ENCODE data around the gene TNNT3. TPM values are rescaled to one million over a fixed set of nuclear protein-coding genes. Genes with fewer than 3 reads are reported as not detected.

Gene TNNT3
- total and polyA plus RNA-seq, 10 donors, result 0.64 to 4.9 (median 2.0) TPM; not detected in 1

DNA sequence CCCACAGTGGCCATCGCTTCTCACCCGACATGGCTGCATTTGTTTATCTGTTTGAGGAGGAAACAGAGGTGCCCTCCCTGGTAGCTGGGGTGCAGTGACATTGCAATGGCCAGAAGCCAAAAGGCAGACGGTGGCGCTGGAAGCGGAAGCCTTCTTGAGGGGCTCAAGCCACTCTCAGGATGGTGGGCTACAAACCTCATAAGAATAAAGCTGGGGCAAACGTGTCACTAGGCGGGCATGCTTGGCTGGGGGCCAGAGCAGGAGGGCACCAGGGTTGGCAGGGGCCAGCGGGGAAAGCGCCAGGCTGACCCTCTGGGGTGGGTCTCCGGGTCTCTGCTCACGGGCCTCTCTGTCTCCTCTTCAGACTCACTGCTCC lies 12.6 kb downstream of the TNNT3 start:
- H3K27me3 ChIP-seq (replicated peaks in 1 of 7), result peaks cover 0 to 17% (median 0%) of the 10 kb centered on the region in 7 donors
- H3K9me3 ChIP-seq, result no peaks in the 10 kb centered on the region
- H3K27ac ChIP-seq, result no peak overlapping the region
- intact Hi-C loops (cut with DNase I; ENCODE audit: low total_unique reads), result no loop called here
- H3K4me1 ChIP-seq, result peaks cover 0 to 3% (median 0%) of the 10 kb centered on the region in 6 donors
- DNase-seq, result peak; percentile 53
- H3K4me3 ChIP-seq, result no peak overlapping the region
- TF ChIP-seq POLR2AphosphoS5 (IDR thresholded peaks at IDR 0.05), result no peak
- no peak for TF ChIP-seq POLR2A (IDR thresholded peaks at IDR 0.05)
- TF ChIP-seq, protein P1, sequence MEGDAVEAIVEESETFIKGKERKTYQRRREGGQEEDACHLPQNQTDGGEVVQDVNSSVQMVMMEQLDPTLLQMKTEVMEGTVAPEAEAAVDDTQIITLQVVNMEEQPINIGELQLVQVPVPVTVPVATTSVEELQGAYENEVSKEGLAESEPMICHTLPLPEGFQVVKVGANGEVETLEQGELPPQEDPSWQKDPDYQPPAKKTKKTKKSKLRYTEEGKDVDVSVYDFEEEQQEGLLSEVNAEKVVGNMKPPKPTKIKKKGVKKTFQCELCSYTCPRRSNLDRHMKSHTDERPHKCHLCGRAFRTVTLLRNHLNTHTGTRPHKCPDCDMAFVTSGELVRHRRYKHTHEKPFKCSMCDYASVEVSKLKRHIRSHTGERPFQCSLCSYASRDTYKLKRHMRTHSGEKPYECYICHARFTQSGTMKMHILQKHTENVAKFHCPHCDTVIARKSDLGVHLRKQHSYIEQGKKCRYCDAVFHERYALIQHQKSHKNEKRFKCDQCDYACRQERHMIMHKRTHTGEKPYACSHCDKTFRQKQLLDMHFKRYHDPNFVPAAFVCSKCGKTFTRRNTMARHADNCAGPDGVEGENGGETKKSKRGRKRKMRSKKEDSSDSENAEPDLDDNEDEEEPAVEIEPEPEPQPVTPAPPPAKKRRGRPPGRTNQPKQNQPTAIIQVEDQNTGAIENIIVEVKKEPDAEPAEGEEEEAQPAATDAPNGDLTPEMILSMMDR (IDR thresholded peaks at IDR 0.05 in 8 of 11, conservative IDR thresholded peaks at IDR 0.05 in 3 of 11), result no peak
- 51 to 76% (median 69%) methylated on average over 11 of the region's 11 CpGs for WGBS, 5 donors
- no peaks in the 10 kb centered on the region for H3K36me3 ChIP-seq

DNA sequence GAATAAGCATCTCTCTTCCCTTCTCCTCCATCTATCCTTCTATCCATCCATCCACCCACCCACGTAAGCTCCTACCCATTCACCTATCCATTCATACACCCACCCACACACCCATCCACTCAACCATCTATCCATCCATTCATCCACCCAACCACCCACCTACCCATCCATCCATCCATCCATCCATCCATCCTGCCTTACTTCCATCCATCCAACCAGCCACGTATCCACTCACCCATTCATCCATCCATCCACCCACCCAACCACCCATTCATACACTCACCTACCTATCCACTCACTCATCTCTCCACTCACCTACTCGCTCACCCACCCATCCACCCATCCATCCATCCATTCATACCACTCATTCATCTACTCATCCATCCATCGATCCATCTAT lies 13.2 kb downstream of the TNNT3 start:
- no peak for TF ChIP-seq POLR2A (IDR thresholded peaks at IDR 0.05)
- TF ChIP-seq, protein P1 (IDR thresholded peaks at IDR 0.05 in 8 of 11, conservative IDR thresholded peaks at IDR 0.05 in 3 of 11), result no peak
- no peak for TF ChIP-seq POLR2AphosphoS5 (IDR thresholded peaks at IDR 0.05)
- 92 to 99% (median 97%) methylated on average over 4 of the region's 4 CpGs for WGBS, 5 donors
- DNase-seq, result no peak
- Histone ChIP-seq H3K9me3 (no peaks in the 10 kb centered on the region), H3K27ac (no peak overlapping the region), H3K4me3 (no peak overlapping the region), H3K27me3 (replicated peaks in 1 of 7) (peaks cover 0 to 20% (median 0%) of the 10 kb centered on the region in 7 donors), H3K36me3 (no peaks in the 10 kb centered on the region), H3K4me1 (peaks cover 0 to 3% (median 0%) of the 10 kb centered on the region in 6 donors)
- intact Hi-C loops (cut with DNase I; ENCODE audit: low total_unique reads), result no loop called here

- Histone ChIP-seq H3K9me3 (no peaks in the 10 kb centered on the region), H3K27me3 (replicated peaks in 1 of 7) (peaks cover 0 to 23% (median 0%) of the 10 kb centered on the region in 7 donors), H3K4me1 (peaks cover 0 to 3% (median under 1%) of the 10 kb centered on the region in 6 donors), H3K27ac (no peak overlapping the region), H3K36me3 (no peaks in the 10 kb centered on the region), H3K4me3 (no peak overlapping the region)
- TF ChIP-seq, protein P1 (IDR thresholded peaks at IDR 0.05 in 8 of 11, conservative IDR thresholded peaks at IDR 0.05 in 3 of 11), result no peak
- TF ChIP-seq POLR2A (IDR thresholded peaks at IDR 0.05), result no peak
- no peak for TF ChIP-seq POLR2AphosphoS5 (IDR thresholded peaks at IDR 0.05)
- DNase-seq, result peak; percentile 34
- intact Hi-C loops (cut with DNase I; ENCODE audit: low total_unique reads), result no loop called here
- 85 to 88% (median 88%) methylated on average over 18 of the region's 18 CpGs for WGBS, 5 donors
These were observed 14.2 kb downstream of the TNNT3 start for GRCh38 chr11:1933416-1934334.
